ENCODE measurements around the gene CFAP45. TPM values are rescaled to one million over a fixed set of nuclear protein-coding genes. Genes with fewer than 3 reads are reported as not detected.

CFAP45 gene
- total RNA-seq, 1 experiment from 2014 or later: 9.3 TPM

DNA sequence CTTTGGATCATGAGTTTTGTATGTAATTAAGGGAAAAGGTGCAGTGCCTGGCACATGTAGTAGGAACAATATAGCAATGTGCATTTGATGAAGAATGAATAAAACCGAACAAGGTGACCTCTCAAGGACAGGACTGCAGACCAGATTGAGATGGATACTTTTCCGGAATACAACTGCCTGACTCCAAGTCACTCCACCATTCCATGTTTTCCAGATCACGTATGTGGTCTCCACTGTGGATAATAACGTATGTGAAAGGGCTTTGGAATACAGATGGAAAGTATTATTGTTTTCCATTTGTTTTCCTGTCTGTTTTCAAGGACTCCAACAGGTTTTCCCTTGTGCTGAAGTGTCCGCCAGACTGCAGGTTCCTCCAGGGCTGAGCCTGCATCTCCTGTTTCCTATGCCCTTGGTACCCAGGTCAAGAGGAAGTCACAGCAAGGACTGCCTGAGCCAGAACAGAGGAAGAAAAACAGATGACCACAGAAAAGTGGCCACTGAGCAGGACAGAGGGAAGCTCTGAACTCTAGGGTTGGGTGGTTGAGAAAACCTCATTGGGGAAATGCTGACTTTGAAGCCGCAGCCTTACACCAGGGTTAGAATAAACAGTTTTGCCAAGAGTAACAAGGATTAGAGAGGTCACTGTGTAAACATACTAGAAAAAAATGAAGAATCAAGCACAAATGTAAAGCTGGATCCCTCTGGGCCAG, 4.0 kb downstream of the CFAP45 start:
- Histone ChIP-seq H3K79me2 (ENCODE audit: low read depth) (no peaks in the 10 kb centered on the region), H2AFZ (no peak overlapping the region), H3K4me1 (replicated peaks; ENCODE audit: insufficient read depth) (peaks cover 22% of the 10 kb centered on the region), H3K9me3 (ENCODE audit: insufficient read depth, low read depth) (no peaks in the 10 kb centered on the region), H3K9me2 (ENCODE audit: insufficient read depth) (no peaks in the 10 kb centered on the region), H3F3A (ENCODE audit: insufficient read depth, low read depth) (peaks cover 21% of the 10 kb centered on the region), H3K4me2 (no peak overlapping the region), H3K27ac (no peak overlapping the region), H3K36me3 (ENCODE audit: low read depth) (no peaks in the 10 kb centered on the region), H3K4me3 (no peak overlapping the region), H4K20me1 (ENCODE audit: insufficient read depth) (no peaks in the 10 kb centered on the region), H3K27me3 (ENCODE audit: insufficient read depth, low read depth) (no peaks in the 10 kb centered on the region)
- CTCF ChIA-PET: interaction anchor here (0.6 kb wide), 1 partner anchor 45 kb away, joined by 3 read pairs; no protein-coding TSS in a partner anchor
- POLR2A ChIA-PET (ENCODE audit: unreplicated experiment): no interaction called here
- TF ChIP-seq, protein P1, sequence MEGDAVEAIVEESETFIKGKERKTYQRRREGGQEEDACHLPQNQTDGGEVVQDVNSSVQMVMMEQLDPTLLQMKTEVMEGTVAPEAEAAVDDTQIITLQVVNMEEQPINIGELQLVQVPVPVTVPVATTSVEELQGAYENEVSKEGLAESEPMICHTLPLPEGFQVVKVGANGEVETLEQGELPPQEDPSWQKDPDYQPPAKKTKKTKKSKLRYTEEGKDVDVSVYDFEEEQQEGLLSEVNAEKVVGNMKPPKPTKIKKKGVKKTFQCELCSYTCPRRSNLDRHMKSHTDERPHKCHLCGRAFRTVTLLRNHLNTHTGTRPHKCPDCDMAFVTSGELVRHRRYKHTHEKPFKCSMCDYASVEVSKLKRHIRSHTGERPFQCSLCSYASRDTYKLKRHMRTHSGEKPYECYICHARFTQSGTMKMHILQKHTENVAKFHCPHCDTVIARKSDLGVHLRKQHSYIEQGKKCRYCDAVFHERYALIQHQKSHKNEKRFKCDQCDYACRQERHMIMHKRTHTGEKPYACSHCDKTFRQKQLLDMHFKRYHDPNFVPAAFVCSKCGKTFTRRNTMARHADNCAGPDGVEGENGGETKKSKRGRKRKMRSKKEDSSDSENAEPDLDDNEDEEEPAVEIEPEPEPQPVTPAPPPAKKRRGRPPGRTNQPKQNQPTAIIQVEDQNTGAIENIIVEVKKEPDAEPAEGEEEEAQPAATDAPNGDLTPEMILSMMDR (conservative IDR thresholded peaks at IDR 0.05): no peak
- TF ChIP-seq EZH2 (IDR thresholded peaks at IDR 0.05; ENCODE audit: low read depth): no peak
- no TSS peak for BruUV-seq (replicated peaks)
- intact Hi-C loops (cut with micrococcal nuclease; ENCODE audit: unreplicated experiment): no loop called here
- DNase-seq: no peak

GRCh38 chr1:159895286-159895685, 4.7 kb downstream of the CFAP45 start:
- CTCF ChIA-PET: no interaction called here

GRCh38 chr1:159892944-159893343, 7.0 kb downstream of the CFAP45 start:
- Histone ChIP-seq H2AFZ (no peak overlapping the region), H3K79me2 (ENCODE audit: low read depth) (no peaks in the 10 kb centered on the region), H3K4me3 (no peak overlapping the region), H3K9me3 (ENCODE audit: insufficient read depth, low read depth) (no peaks in the 10 kb centered on the region), H3K27me3 (ENCODE audit: insufficient read depth, low read depth) (no peaks in the 10 kb centered on the region), H3K36me3 (ENCODE audit: low read depth) (no peaks in the 10 kb centered on the region), H3K4me2 (no peak overlapping the region), H3F3A (ENCODE audit: insufficient read depth, low read depth) (peaks cover 9% of the 10 kb centered on the region; the same call in 1 of the 2 replicates), H4K20me1 (ENCODE audit: insufficient read depth) (no peaks in the 10 kb centered on the region), H3K9me2 (ENCODE audit: insufficient read depth) (no peaks in the 10 kb centered on the region), H3K4me1 (replicated peaks; ENCODE audit: insufficient read depth) (peaks cover 26% of the 10 kb centered on the region), H3K27ac (no peak overlapping the region)
- POLR2A ChIA-PET (ENCODE audit: unreplicated experiment): interaction anchor here (0.6 to 1.4 kb wide), 4 partner anchors 23 to 115 kb away, joined by 5 to 10 read pairs (median 8); no protein-coding TSS in a partner anchor
- CTCF ChIA-PET: interaction anchor here (0.6 to 4.8 kb wide), 11 partner anchors 23 to 483 kb away, joined by 3 to 72 read pairs (median 5); partner anchors contain the start of genes DUSP23 and TAGLN2
- intact Hi-C loops (cut with micrococcal nuclease; ENCODE audit: unreplicated experiment): loop anchor here (1.0 to 5.0 kb wide), 3 partner anchors 44 to 296 kb away; no protein-coding TSS in a partner anchor
- DNase-seq: no peak
- BruUV-seq (replicated peaks): no TSS peak
- TF ChIP-seq, protein P1 (conservative IDR thresholded peaks at IDR 0.05): peak; percentile 36
- TF ChIP-seq EZH2 (IDR thresholded peaks at IDR 0.05; ENCODE audit: low read depth): no peak

More at GRCh38 chr1:159895286-159895685, 4.7 kb downstream of the CFAP45 start:
- intact Hi-C loops (cut with micrococcal nuclease; ENCODE audit: unreplicated experiment): no loop called here
- DNase-seq: no peak
- H3K4me2 ChIP-seq: no peak overlapping the region
- POLR2A ChIA-PET (ENCODE audit: unreplicated experiment): no interaction called here
- no peaks in the 10 kb centered on the region for H3K79me2 ChIP-seq (ENCODE audit: low read depth)
- no peaks in the 10 kb centered on the region for H3K36me3 ChIP-seq (ENCODE audit: low read depth)
- no peaks in the 10 kb centered on the region for H3K9me3 ChIP-seq (ENCODE audit: insufficient read depth, low read depth)
- H2AFZ ChIP-seq: no peak overlapping the region
- H3K27me3 ChIP-seq (ENCODE audit: insufficient read depth, low read depth): no peaks in the 10 kb centered on the region
- H3K4me1 ChIP-seq (replicated peaks; ENCODE audit: insufficient read depth): peaks cover 21% of the 10 kb centered on the region
- H3K27ac ChIP-seq: no peak overlapping the region
- BruUV-seq (replicated peaks): no TSS peak
- no peak overlapping the region for H3K4me3 ChIP-seq
- TF ChIP-seq, protein P1 (conservative IDR thresholded peaks at IDR 0.05): no peak
- no peak for TF ChIP-seq EZH2 (IDR thresholded peaks at IDR 0.05; ENCODE audit: low read depth)
- H3F3A ChIP-seq (ENCODE audit: insufficient read depth, low read depth): peaks cover 14% of the 10 kb centered on the region; the same call in 1 of the 2 replicates
- no peaks in the 10 kb centered on the region for H3K9me2 ChIP-seq (ENCODE audit: insufficient read depth)
- H4K20me1 ChIP-seq (ENCODE audit: insufficient read depth): no peaks in the 10 kb centered on the region
